Measurements from ENCODE around the gene DRG2. TPM values are rescaled to one million over a fixed set of nuclear protein-coding genes. Genes with fewer than 3 reads are reported as not detected.

DRG2 gene
- total RNA-seq, 4 donors from 2014 or later, result 34.7 to 52.3 (median 37.4) TPM

GRCh38 chr17:18145811-18146210 lies 58.1 kb downstream of the DRG2 start:
- ATAC-seq (no peak), DNase-seq (no peak)
- no peak overlapping the region for H3K27ac ChIP-seq
- no peak for TF ChIP-seq CTCF (IDR thresholded peaks at IDR 0.05 in 4 of 5, conservative IDR thresholded peaks at IDR 0.05 in 1 of 5)
- TF ChIP-seq POLR2A (IDR thresholded peaks at IDR 0.05), result no peak
- intact Hi-C loops (cut with DNase I; ENCODE audit: low total_unique reads), result no loop called here
- H3K4me1 ChIP-seq, result peaks cover 0 to 3% of the 10 kb centered on the region in 2 donors
- H3K4me3 ChIP-seq, result no peak overlapping the region
- in situ Hi-C loops (cut with MboI; ENCODE audit: low sequenced_read_pairs in 4 of 4), result no loop called here
- no peaks in the 10 kb centered on the region for H3K9me3 ChIP-seq
- H3K27me3 ChIP-seq, result no peaks in the 10 kb centered on the region
- no peaks in the 10 kb centered on the region for H3K36me3 ChIP-seq

DNA sequence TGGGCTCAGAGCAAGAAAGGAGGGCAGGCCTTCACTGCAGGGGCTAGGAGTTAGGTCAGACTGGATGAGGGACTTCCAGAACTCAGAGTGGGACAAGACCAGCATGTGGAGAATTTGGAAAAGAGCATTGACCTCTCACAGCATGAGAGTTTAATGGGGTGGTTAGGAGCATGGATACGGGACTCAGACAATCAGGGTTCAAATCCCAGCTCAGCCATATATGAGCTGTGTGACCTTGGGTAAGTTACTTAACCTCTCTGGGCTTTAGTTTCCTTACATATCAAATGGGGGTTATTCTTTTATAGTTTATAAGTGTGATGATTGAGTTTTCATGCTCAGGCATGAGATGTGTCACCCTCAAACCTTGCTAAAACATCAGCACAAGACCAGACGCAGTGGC lies 58.5 kb downstream of the DRG2 start:
- no peak for TF ChIP-seq POLR2A (IDR thresholded peaks at IDR 0.05)
- TF ChIP-seq CTCF (IDR thresholded peaks at IDR 0.05 in 4 of 5, conservative IDR thresholded peaks at IDR 0.05 in 1 of 5), result no peak
- no peak overlapping the region for H3K4me3 ChIP-seq
- DNase-seq, result no peak
- intact Hi-C loops (cut with DNase I; ENCODE audit: low total_unique reads), result no loop called here
- H3K4me1 ChIP-seq, result no peaks in the 10 kb centered on the region
- H3K27me3 ChIP-seq, result no peaks in the 10 kb centered on the region
- no peaks in the 10 kb centered on the region for H3K9me3 ChIP-seq
- in situ Hi-C loops (cut with MboI; ENCODE audit: low sequenced_read_pairs in 4 of 4), result no loop called here
- no peaks in the 10 kb centered on the region for H3K36me3 ChIP-seq
- no peak for ATAC-seq
- H3K27ac ChIP-seq, result no peak overlapping the region

DNA sequence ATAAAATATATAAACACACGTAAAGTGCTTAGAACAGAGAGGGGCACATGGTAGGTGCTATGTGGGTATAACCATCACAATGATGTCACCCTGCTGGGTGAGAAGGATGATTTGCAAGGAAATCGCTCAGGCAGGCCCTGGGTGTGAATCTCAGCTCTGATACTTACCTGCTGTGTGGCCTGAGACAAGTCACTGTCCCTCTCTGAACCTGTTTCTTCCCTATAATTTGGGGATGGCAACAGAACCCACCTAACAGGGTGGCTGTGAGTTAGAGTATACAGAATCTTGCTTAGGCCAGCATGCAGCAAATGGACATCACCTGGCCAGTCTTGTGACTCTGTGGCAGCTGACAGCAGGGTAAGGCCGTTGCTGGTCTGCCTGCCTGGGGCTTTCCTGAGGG lies 59.2 kb downstream of the DRG2 start:
- H3K4me3 ChIP-seq, result no peak overlapping the region
- H3K27ac ChIP-seq, result no peak overlapping the region
- H3K36me3 ChIP-seq, result no peaks in the 10 kb centered on the region
- DNase-seq (no peak), ATAC-seq (no peak)
- no peaks in the 10 kb centered on the region for H3K9me3 ChIP-seq
- in situ Hi-C loops (cut with MboI; ENCODE audit: low sequenced_read_pairs in 4 of 4) (no loop called here), intact Hi-C loops (cut with DNase I; ENCODE audit: low total_unique reads) (no loop called here)
- no peaks in the 10 kb centered on the region for H3K4me1 ChIP-seq
- H3K27me3 ChIP-seq, result no peaks in the 10 kb centered on the region
- no peak for TF ChIP-seq CTCF (IDR thresholded peaks at IDR 0.05 in 4 of 5, conservative IDR thresholded peaks at IDR 0.05 in 1 of 5)
- no peak for TF ChIP-seq POLR2A (IDR thresholded peaks at IDR 0.05)

DNA sequence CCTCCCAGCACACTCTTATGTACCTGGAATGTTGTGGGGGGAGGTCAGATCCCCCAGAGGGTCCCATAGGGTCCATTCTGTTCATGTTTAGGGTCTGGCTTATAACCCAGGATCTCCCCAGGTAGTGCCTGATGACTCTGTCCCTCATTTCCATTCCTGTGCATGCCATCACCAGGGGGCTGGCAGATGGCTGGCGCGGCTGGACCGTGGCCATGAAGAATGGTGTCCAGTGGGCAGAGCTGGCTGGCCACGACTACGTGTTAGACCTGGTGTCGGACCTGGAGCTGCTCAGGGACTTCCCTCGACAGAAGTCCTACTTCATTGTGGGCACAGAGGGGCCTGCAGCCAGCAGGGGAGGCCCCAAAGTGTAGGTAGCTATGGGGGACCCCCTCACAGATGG lies 60.8 kb downstream of the DRG2 start:
- Histone ChIP-seq H3K27ac (no peak overlapping the region), H3K9me3 (no peaks in the 10 kb centered on the region), H3K4me3 (no peak overlapping the region), H3K27me3 (no peaks in the 10 kb centered on the region), H3K4me1 (no peaks in the 10 kb centered on the region), H3K36me3 (no peaks in the 10 kb centered on the region)
- no peak for DNase-seq
- TF ChIP-seq POLR2A (IDR thresholded peaks at IDR 0.05), result no peak
- no peak for TF ChIP-seq CTCF (IDR thresholded peaks at IDR 0.05 in 4 of 5, conservative IDR thresholded peaks at IDR 0.05 in 1 of 5)
- intact Hi-C loops (cut with DNase I; ENCODE audit: low total_unique reads) (no loop called here), in situ Hi-C loops (cut with MboI; ENCODE audit: low sequenced_read_pairs in 4 of 4) (no loop called here)
- ATAC-seq, result no peak

GRCh38 chr17:18151290-18151689 lies 63.5 kb downstream of the DRG2 start:
- intact Hi-C loops (cut with DNase I; ENCODE audit: low total_unique reads), result no loop called here
- Histone ChIP-seq H3K27ac (no peak overlapping the region), H3K4me3 (no peak overlapping the region), H3K36me3 (no peaks in the 10 kb centered on the region), H3K27me3 (no peaks in the 10 kb centered on the region), H3K9me3 (no peaks in the 10 kb centered on the region), H3K4me1 (no peaks in the 10 kb centered on the region)
- TF ChIP-seq CTCF (IDR thresholded peaks at IDR 0.05 in 4 of 5, conservative IDR thresholded peaks at IDR 0.05 in 1 of 5) (no peak), POLR2A (IDR thresholded peaks at IDR 0.05) (no peak)
- no peak for ATAC-seq
- no peak for DNase-seq
- in situ Hi-C loops (cut with MboI; ENCODE audit: low sequenced_read_pairs in 4 of 4), result no loop called here

All from gastrocnemius medialis (tissue), 4 donors.